WTC11 (cell line): ENCODE results near the gene TTC7B. TPM values are rescaled to one million over a fixed set of nuclear protein-coding genes. Genes with fewer than 3 reads are reported as not detected.

Experiments
- ATAC-seq: fragments of 200-7000 bp; cut with Tn5 transposase; 2 replicates; pipeline ENCODE4 v1.10.0; 2021; ENCODE audit warnings: mild to moderate bottlenecking, moderate library complexity
- CTCF ChIA-PET: fragments of 300-600 bp; sonication (Branson Sonifier 250); formaldehyde crosslinking; loops from one replicate; lab custom pipeline; 2021; ENCODE audit warnings: antibody characterized with exemption; lab: Charles Lee
- POLR2A ChIA-PET: fragments of 350-600 bp; sonication (Branson Sonifier 250); formaldehyde crosslinking; loops from one replicate; lab custom pipeline; 2021; ENCODE audit warnings: antibody characterized with exemption; lab: Charles Lee
- DNase-seq: peaks from one replicate; pipeline ENCODE4 v3.0.0; 2021; ENCODE audit warnings: low spot score
- H3K27ac Mint-ChIP-seq: 2 replicates; pipeline ENCODE4 v1.8.0; 2021; ENCODE audit warnings: mixed read lengths
- H3K27me3 Mint-ChIP-seq: 2 replicates; pipeline ENCODE4 v1.8.0; 2021; ENCODE audit warnings: low read depth, mild to moderate bottlenecking, moderate library complexity, mixed read lengths
- H3K36me3 Mint-ChIP-seq: 2 replicates; pipeline ENCODE4 v1.8.0; 2021; ENCODE audit warnings: mixed read lengths
- H3K4me1 Mint-ChIP-seq: 2 replicates; pipeline ENCODE4 v1.8.0; 2022; ENCODE audit warnings: mixed read lengths
- H3K4me3 Mint-ChIP-seq: 2 replicates; pipeline ENCODE4 v1.8.0; 2021; ENCODE audit warnings: mild to moderate bottlenecking, moderate library complexity, mixed read lengths
- H3K9me3 Mint-ChIP-seq: 2 replicates; pipeline ENCODE4 v1.8.0; 2021; ENCODE audit warnings: mixed read lengths
- CREM ChIP-seq: sonication (generic); formaldehyde crosslinking; IDR thresholded peaks from 2 replicates; pipeline ENCODE4 v1.8.1; 2022; ENCODE audit warnings: mild to moderate bottlenecking, missing genetic modification reagents, moderate library complexity
- GABPB1 ChIP-seq: sonication (generic); formaldehyde crosslinking; IDR thresholded peaks from 2 replicates; pipeline ENCODE4 v1.8.1; 2023; ENCODE audit warnings: mild to moderate bottlenecking, missing genetic modification reagents
- GRHL2 ChIP-seq: fragments of 250-450 bp; sonication (Bioruptor Pico); IDR thresholded peaks from 2 replicates; pipeline ENCODE4 v1.8.0; 2022; ENCODE audit warnings: mild to moderate bottlenecking, moderate library complexity; ENCODE audit not compliant: insufficient replicate concordance, severe bottlenecking
- KAT7 ChIP-seq: sonication (generic); formaldehyde crosslinking; IDR thresholded peaks from 2 replicates; pipeline ENCODE4 v1.8.1; 2023; ENCODE audit warnings: missing genetic modification reagents, mild to moderate bottlenecking, borderline replicate concordance
- MXD4 ChIP-seq: fragments of 250-450 bp; sonication (Bioruptor Pico); IDR thresholded peaks from 2 replicates; pipeline ENCODE4 v1.8.0; 2021; ENCODE audit warnings: mild to moderate bottlenecking, moderate library complexity, borderline replicate concordance
- NFE2L1 ChIP-seq: sonication (generic); formaldehyde crosslinking; IDR thresholded peaks from 2 replicates; pipeline ENCODE4 v1.8.1; 2023; ENCODE audit warnings: missing genetic modification reagents
- ZNF219 ChIP-seq: sonication (generic); formaldehyde crosslinking; IDR thresholded peaks from 2 replicates; pipeline ENCODE4 v1.8.0; 2023; ENCODE audit warnings: missing genetic modification reagents, mild to moderate bottlenecking, borderline replicate concordance
- ZNF232 ChIP-seq: sonication (generic); formaldehyde crosslinking; IDR thresholded peaks from 2 replicates; pipeline ENCODE4 v1.8.0; 2022; ENCODE audit warnings: mild to moderate bottlenecking, missing genetic modification reagents
- ZNF396 ChIP-seq: fragments of 250-450 bp; sonication (Bioruptor Pico); IDR thresholded peaks from 2 replicates; pipeline ENCODE4 v1.8.0; 2021; ENCODE audit warnings: mild to moderate bottlenecking, moderate library complexity, borderline replicate concordance
- ZNF671 ChIP-seq: fragments of 250-450 bp; sonication (Bioruptor Pico); IDR thresholded peaks from 2 replicates; pipeline ENCODE4 v1.8.0; 2021; ENCODE audit warnings: mild to moderate bottlenecking
- total RNA-seq: library from RNA; stranded (reverse); gene quantifications from 3 replicates; pipeline ENCODE4 v1.2.3, GENCODE V29; 2021
- TF ChIP-seq, protein P1 (sequence below): sonication (generic); formaldehyde crosslinking; IDR thresholded peaks from 2 replicates; pipeline ENCODE4 v1.8.1; 2023; ENCODE audit warnings: mild to moderate bottlenecking, moderate library complexity, missing genetic modification reagents
- TF ChIP-seq, protein P2 (sequence below): sonication (generic); formaldehyde crosslinking; IDR thresholded peaks from 2 replicates; pipeline ENCODE4 v1.8.0; 2022; ENCODE audit warnings: mild to moderate bottlenecking, missing genetic modification reagents
- TF ChIP-seq, protein P3 (sequence below): sonication (generic); formaldehyde crosslinking; IDR thresholded peaks from 2 replicates; pipeline ENCODE4 v1.8.1; 2023; ENCODE audit warnings: mild to moderate bottlenecking, missing genetic modification reagents
- TF ChIP-seq, protein P4 (sequence below): fragments of 250-450 bp; sonication (Bioruptor Pico); IDR thresholded peaks from 2 replicates; pipeline ENCODE4 v2.1.2; 2022; ENCODE audit warnings: mild to moderate bottlenecking, moderate library complexity
- TF ChIP-seq, protein P5 (sequence below): fragments of 250-450 bp; sonication (Bioruptor Pico); IDR thresholded peaks from 2 replicates; pipeline ENCODE4 v1.9.0; 2021; ENCODE audit warnings: mild to moderate bottlenecking
- TF ChIP-seq, protein P6 (sequence below): fragments of 250-450 bp; sonication (Bioruptor Pico); IDR thresholded peaks from 2 replicates; pipeline ENCODE4 v1.9.0; 2021; ENCODE audit warnings: moderate library complexity, mild to moderate bottlenecking, inconsistent platforms, borderline replicate concordance
- TF ChIP-seq, protein P7 (sequence below): sonication (generic); formaldehyde crosslinking; IDR thresholded peaks from 2 replicates; pipeline ENCODE4 v1.8.1; 2022; ENCODE audit warnings: low read depth, missing genetic modification reagents, borderline replicate concordance

Gene TTC7B
- total RNA-seq, 1 experiment from 2014 or later: 27.6 TPM

DNA sequence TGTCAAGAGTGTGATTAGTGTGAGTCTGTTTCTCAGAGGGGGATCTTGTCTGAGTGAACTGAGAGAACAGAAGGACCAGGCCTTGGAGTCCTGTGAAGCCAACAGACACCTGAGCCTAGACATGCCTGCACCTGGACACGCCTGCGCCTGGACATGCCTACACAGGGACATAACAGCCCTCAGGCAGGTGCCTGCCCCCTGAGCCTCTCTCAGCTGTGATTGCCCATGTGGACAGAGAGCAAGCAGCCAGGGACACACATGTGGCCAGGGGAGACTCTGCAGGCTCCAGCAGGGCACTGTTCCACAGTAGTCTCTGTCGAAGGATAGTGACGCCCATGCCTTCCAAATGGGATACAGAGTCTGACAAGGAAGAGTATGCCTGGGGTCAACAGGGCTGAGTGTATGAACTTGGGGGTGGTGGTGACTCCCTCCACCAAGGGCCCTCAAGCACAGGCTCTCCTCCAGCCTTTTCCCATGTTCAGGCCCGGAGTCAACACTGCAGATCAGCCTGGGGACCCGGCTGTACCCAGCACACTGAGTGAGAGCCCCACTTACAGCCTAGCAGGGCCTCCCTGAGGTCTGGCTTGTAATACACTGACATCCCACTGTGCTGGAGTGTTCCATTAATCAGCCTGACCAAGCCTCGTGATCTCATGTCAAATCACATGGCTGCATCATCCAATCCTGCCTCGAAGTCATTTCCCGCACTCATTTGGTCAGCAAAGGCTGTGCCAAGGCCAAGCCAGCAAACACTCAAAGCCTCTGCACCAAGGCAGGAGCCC, 246.4 kb downstream of the TTC7B start (continued):
- TF ChIP-seq, protein P1, sequence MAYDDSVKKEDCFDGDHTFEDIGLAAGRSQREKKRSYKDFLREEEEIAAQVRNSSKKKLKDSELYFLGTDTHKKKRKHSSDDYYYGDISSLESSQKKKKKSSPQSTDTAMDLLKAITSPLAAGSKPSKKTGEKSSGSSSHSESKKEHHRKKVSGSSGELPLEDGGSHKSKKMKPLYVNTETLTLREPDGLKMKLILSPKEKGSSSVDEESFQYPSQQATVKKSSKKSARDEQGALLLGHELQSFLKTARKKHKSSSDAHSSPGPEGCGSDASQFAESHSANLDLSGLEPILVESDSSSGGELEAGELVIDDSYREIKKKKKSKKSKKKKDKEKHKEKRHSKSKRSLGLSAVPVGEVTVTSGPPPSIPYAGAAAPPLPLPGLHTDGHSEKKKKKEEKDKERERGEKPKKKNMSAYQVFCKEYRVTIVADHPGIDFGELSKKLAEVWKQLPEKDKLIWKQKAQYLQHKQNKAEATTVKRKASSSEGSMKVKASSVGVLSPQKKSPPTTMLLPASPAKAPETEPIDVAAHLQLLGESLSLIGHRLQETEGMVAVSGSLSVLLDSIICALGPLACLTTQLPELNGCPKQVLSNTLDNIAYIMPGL: no peak

DNA sequence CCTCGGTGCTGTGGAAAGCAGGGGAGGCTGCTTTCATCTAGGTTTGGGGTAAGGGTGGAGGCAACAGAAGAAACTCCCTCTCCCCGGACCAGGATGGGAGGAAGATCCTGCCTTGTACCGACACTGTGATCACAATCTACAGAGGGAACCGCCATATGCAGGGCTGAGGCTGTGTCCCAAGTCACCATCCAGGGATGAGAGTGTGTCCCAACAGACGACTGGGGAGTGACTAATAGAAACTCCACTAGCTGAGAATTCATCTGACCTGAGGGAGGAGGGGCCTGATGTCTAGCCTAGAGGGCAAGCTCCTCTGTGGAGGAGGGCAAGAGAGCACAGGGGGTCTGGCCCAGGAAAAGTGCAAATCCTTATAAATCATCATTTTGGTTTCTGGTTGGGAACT, 247.0 kb downstream of the TTC7B start:
- Mint-ChIP-seq H3K36me3 (no peaks in the 10 kb centered on the region), H3K4me1 (peaks cover 23% of the 10 kb centered on the region), H3K4me3 (no peak overlapping the region), H3K27ac (no peak overlapping the region; the same call in 1 of the 2 replicates), H3K9me3 (no peaks in the 10 kb centered on the region), H3K27me3 (no peaks in the 10 kb centered on the region; the same call in 1 of the 2 replicates)
- TF ChIP-seq ZNF232 (CRISPR knock-in tag): no peak
- TF ChIP-seq, protein P2, sequence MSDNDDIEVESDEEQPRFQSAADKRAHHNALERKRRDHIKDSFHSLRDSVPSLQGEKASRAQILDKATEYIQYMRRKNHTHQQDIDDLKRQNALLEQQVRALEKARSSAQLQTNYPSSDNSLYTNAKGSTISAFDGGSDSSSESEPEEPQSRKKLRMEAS (CRISPR knock-in tag): no peak
- TF ChIP-seq MXD4 (CRISPR knock-in tag): no peak
- TF ChIP-seq NFE2L1 (CRISPR knock-in tag): no peak
- TF ChIP-seq, protein P3, sequence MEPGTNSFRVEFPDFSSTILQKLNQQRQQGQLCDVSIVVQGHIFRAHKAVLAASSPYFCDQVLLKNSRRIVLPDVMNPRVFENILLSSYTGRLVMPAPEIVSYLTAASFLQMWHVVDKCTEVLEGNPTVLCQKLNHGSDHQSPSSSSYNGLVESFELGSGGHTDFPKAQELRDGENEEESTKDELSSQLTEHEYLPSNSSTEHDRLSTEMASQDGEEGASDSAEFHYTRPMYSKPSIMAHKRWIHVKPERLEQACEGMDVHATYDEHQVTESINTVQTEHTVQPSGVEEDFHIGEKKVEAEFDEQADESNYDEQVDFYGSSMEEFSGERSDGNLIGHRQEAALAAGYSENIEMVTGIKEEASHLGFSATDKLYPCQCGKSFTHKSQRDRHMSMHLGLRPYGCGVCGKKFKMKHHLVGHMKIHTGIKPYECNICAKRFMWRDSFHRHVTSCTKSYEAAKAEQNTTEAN (CRISPR knock-in tag): no peak
- ChIA-PET CTCF (interaction anchor here (2.6 kb wide), 1 partner anchor 189 kb away, joined by 8 read pairs; no protein-coding TSS in a partner anchor), POLR2A (no interaction called here)
- DNase-seq (no peak), ATAC-seq (no peak)

DNA sequence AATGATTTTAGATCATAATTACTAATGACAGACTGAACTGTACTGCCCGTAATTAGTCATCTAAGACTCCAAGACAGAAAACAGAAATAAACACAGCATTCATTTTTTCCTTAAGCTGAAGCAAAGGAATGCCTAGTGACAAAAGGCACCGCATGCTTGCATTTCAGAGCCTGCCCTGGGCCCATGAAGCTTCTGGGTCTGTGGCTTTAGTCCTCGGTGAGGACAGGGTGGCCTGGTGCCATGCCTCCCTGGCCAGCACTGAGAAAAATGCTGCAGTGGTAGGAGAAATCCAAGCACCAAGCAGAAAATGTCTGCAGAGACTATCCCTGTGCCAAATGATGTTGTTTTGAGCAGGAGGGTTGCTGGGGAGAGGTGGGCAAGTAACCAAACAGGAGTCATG, 247.8 kb downstream of the TTC7B start:
- ATAC-seq: no peak

DNA sequence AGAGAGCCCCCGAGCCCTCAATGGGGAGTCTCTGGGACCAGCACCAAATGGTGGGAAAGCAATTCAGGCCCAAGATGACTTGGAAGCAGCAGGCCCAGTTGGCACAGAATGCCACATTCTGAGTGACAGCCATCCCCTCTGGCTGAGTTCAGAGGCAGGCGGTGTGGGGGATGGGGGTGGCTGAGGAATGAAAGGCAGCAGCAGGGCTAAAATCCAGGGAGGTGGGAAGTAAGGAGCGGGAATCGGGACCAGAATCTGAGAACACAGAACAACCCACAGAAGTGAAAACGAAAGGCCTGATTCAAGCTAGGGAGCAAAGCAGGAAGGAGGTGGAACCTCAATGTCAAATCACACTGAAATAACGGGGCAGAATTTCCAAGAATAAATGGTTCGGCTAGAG, 248.2 kb downstream of the TTC7B start:
- DNase-seq: no peak
- ChIA-PET POLR2A (no interaction called here), CTCF (interaction anchor here (0.7 to 2.6 kb wide), 2 partner anchors 190 to 191 kb away, joined by 3 to 8 read pairs; no protein-coding TSS in a partner anchor)
- Mint-ChIP-seq H3K36me3 (no peaks in the 10 kb centered on the region), H3K27me3 (no peaks in the 10 kb centered on the region), H3K9me3 (no peaks in the 10 kb centered on the region), H3K4me1 (peaks cover 22% of the 10 kb centered on the region), H3K4me3 (no peak overlapping the region), H3K27ac (peak overlapping the region; percentile 53; the same call in 1 of the 2 replicates)
- ATAC-seq: no peak
- TF ChIP-seq, protein P4, sequence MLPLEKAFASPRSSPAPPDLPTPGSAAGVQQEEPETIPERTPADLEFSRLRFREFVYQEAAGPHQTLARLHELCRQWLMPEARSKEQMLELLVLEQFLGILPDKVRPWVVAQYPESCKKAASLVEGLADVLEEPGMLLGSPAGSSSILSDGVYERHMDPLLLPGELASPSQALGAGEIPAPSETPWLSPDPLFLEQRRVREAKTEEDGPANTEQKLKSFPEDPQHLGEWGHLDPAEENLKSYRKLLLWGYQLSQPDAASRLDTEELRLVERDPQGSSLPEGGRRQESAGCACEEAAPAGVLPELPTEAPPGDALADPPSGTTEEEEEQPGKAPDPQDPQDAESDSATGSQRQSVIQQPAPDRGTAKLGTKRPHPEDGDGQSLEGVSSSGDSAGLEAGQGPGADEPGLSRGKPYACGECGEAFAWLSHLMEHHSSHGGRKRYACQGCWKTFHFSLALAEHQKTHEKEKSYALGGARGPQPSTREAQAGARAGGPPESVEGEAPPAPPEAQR (CRISPR knock-in tag): no peak
- no peak for TF ChIP-seq ZNF219 (CRISPR knock-in tag)
- no peak for TF ChIP-seq ZNF396 (CRISPR knock-in tag)
- TF ChIP-seq ZNF671 (CRISPR knock-in tag): no peak
- TF ChIP-seq GRHL2 (CRISPR knock-in tag): no peak
- TF ChIP-seq CREM: no peak
- no peak for TF ChIP-seq GABPB1 (CRISPR knock-in tag)
- no peak for TF ChIP-seq KAT7
- TF ChIP-seq, protein P1: no peak
- TF ChIP-seq, protein P5, sequence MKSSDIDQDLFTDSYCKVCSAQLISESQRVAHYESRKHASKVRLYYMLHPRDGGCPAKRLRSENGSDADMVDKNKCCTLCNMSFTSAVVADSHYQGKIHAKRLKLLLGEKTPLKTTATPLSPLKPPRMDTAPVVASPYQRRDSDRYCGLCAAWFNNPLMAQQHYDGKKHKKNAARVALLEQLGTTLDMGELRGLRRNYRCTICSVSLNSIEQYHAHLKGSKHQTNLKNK (CRISPR knock-in tag): no peak
- TF ChIP-seq, protein P6, sequence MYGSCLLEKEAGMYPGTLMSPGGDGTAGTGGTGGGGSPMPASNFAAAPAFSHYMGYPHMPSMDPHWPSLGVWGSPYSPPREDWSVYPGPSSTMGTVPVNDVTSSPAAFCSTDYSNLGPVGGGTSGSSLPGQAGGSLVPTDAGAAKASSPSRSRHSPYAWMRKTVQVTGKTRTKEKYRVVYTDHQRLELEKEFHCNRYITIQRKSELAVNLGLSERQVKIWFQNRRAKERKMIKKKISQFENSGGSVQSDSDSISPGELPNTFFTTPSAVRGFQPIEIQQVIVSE (CRISPR knock-in tag): no peak

More for the DNA sequence above, 247.8 kb downstream of the TTC7B start:
- no peaks in the 10 kb centered on the region for H3K36me3 Mint-ChIP-seq
- peaks cover 22% of the 10 kb centered on the region for H3K4me1 Mint-ChIP-seq
- no peak overlapping the region for H3K27ac Mint-ChIP-seq
- POLR2A ChIA-PET: no interaction called here
- CTCF ChIA-PET: interaction anchor here (2.6 kb wide), 1 partner anchor 190 kb away, joined by 8 read pairs; no protein-coding TSS in a partner anchor
- H3K4me3 Mint-ChIP-seq: no peak overlapping the region
- TF ChIP-seq, protein P7, sequence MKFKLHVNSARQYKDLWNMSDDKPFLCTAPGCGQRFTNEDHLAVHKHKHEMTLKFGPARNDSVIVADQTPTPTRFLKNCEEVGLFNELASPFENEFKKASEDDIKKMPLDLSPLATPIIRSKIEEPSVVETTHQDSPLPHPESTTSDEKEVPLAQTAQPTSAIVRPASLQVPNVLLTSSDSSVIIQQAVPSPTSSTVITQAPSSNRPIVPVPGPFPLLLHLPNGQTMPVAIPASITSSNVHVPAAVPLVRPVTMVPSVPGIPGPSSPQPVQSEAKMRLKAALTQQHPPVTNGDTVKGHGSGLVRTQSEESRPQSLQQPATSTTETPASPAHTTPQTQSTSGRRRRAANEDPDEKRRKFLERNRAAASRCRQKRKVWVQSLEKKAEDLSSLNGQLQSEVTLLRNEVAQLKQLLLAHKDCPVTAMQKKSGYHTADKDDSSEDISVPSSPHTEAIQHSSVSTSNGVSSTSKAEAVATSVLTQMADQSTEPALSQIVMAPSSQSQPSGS (CRISPR knock-in tag): no peak
- H3K27me3 Mint-ChIP-seq: no peaks in the 10 kb centered on the region
- no peak for DNase-seq
- H3K9me3 Mint-ChIP-seq: no peaks in the 10 kb centered on the region
